IMR-90 (cell line): ENCODE measurements around the gene SHE. TPM values are rescaled to one million over a fixed set of nuclear protein-coding genes. Genes with fewer than 3 reads are reported as not detected.

Source experiments
- ATAC-seq: fragments of 200-7000 bp; cut with Tn5 transposase; 2 replicates; pipeline ENCODE4 v1.9.1; 2020; ENCODE audit warnings: low read depth, mild to moderate bottlenecking, moderate library complexity
- BruUV-seq: library from RNA; stranded (reverse); fragments of 400-500 nt; replicated peaks from 2 replicates; lab custom pipeline; 2021; lab: Mats Ljungman, UMichigan
- CTCF ChIA-PET: fragments of 300-600 bp; formaldehyde crosslinking; extraction: SDS; loops from one replicate; lab custom pipeline; 2021; ENCODE audit warnings: antibody characterized with exemption; lab: Yijun Ruan, JAX
- POLR2A ChIA-PET: fragments of 300-600 bp; sonication (Branson Sonifier 250); formaldehyde crosslinking; loops from one replicate; lab custom pipeline; 2022; ENCODE audit warnings: antibody characterized with exemption; ENCODE audit not compliant: unreplicated experiment; lab: Charles Lee
- DNase-seq: peaks from one replicate; pipeline ENCODE4 v3.0.0; 2013
- H2AFZ ChIP-seq: replicated peaks from 2 replicates; pipeline ENCODE3; 2013; ENCODE audit warnings: low read length, mild to moderate bottlenecking; ENCODE audit not compliant: poor library complexity
- H2AK5ac ChIP-seq: 2 replicates; pipeline ENCODE4 v1.6.1; 2013; ENCODE audit warnings: low read depth, low read length, inconsistent platforms
- H2AK9ac ChIP-seq: replicated peaks from 2 replicates; pipeline ENCODE3; 2013; ENCODE audit warnings: mild to moderate bottlenecking, low read depth, low read length, moderate library complexity; ENCODE audit not compliant: poor library complexity
- H2BK120ac ChIP-seq: 2 replicates; pipeline ENCODE4 v1.6.1; 2013; ENCODE audit warnings: low read depth, low read length, inconsistent platforms
- H2BK15ac ChIP-seq: 3 replicates; pipeline ENCODE4 v1.6.1; 2013; ENCODE audit warnings: low read depth, low read length, inconsistent platforms
- H2BK20ac ChIP-seq: 2 replicates; pipeline ENCODE4 v1.6.1; 2013; ENCODE audit warnings: low read depth, mild to moderate bottlenecking, inconsistent platforms, low read length, moderate library complexity
- H2BK5ac ChIP-seq: 2 replicates; pipeline ENCODE4 v1.6.1; 2013; ENCODE audit warnings: mild to moderate bottlenecking, low read depth, low read length, inconsistent platforms; ENCODE audit not compliant: poor library complexity, severe bottlenecking
- H3K14ac ChIP-seq: replicated peaks from 2 replicates; pipeline ENCODE4 v1.6.1; 2013; ENCODE audit warnings: low read depth, low read length, inconsistent platforms
- H3K18ac ChIP-seq: 2 replicates; pipeline ENCODE4 v1.6.1; 2013; ENCODE audit warnings: low read depth, low read length, control low read depth
- H3K23ac ChIP-seq: 2 replicates; pipeline ENCODE4 v1.6.1; 2013; ENCODE audit warnings: low read depth, low read length, inconsistent platforms
- H3K27ac ChIP-seq: 2 replicates; pipeline ENCODE4 v1.5.1; 2013; ENCODE audit warnings: mild to moderate bottlenecking, control low read depth, low read length; ENCODE audit not compliant: insufficient read depth
- H3K27me3 ChIP-seq: 2 replicates; pipeline ENCODE4 v1.6.1; 2013; ENCODE audit warnings: low read length; ENCODE audit not compliant: control insufficient read depth, insufficient read depth
- H3K36me3 ChIP-seq: 2 replicates; pipeline ENCODE4 v1.6.1; 2013; ENCODE audit warnings: low read length, mixed read lengths; ENCODE audit not compliant: control insufficient read depth, insufficient read depth
- H3K4ac ChIP-seq: 2 replicates; pipeline ENCODE4 v1.6.1; 2013; ENCODE audit warnings: low read depth, low read length, inconsistent platforms
- H3K4me1 ChIP-seq: 2 replicates; pipeline ENCODE4 v1.6.1; 2013; ENCODE audit warnings: low read length, mixed read lengths; ENCODE audit not compliant: control insufficient read depth, insufficient read depth
- H3K4me2 ChIP-seq: 2 replicates; pipeline ENCODE4 v1.6.1; 2013; ENCODE audit warnings: low read depth, mild to moderate bottlenecking, control low read depth, low read length, moderate library complexity
- H3K4me3 ChIP-seq: 2 replicates; pipeline ENCODE4 v1.5.1; 2013; ENCODE audit warnings: low read depth, mild to moderate bottlenecking, control low read depth, low read length, moderate library complexity; ENCODE audit not compliant: insufficient read depth
- H3K56ac ChIP-seq: 2 replicates; pipeline ENCODE4 v1.6.1; 2013; ENCODE audit warnings: low read length, inconsistent platforms; ENCODE audit not compliant: insufficient read depth; ENCODE audit errors: extremely low read depth
- H3K79me1 ChIP-seq, 2 experiments: 2 replicates each; pipeline ENCODE4 v1.6.1; 2013; ENCODE audit warnings: low read length in 2 of 2, inconsistent platforms in 1 of 2, low read depth in 1 of 2
- H3K9ac ChIP-seq: 2 replicates; pipeline ENCODE4 v1.6.1; 2013; ENCODE audit warnings: low read depth, low read length, control low read depth
- H3K9me1 ChIP-seq: 2 replicates; pipeline ENCODE4 v1.6.1; 2013; ENCODE audit warnings: low read length, inconsistent platforms; ENCODE audit not compliant: insufficient read depth
- H3K9me3 ChIP-seq: 2 replicates; pipeline ENCODE4 v1.6.1; 2013; ENCODE audit warnings: low read length; ENCODE audit not compliant: control insufficient read depth, insufficient read depth
- H4K20me1 ChIP-seq: 2 replicates; pipeline ENCODE4 v1.6.1; 2013; ENCODE audit warnings: low read length, inconsistent platforms; ENCODE audit not compliant: insufficient read depth
- H4K5ac ChIP-seq: 2 replicates; pipeline ENCODE4 v1.6.1; 2013; ENCODE audit warnings: mild to moderate bottlenecking, low read depth, low read length, control low read depth
- H4K8ac ChIP-seq, 2 experiments: 2 replicates each; pipeline ENCODE4 v1.6.1; 2013; ENCODE audit warnings: low read depth in 2 of 2, low read length in 2 of 2, control low read depth in 1 of 2, inconsistent platforms in 1 of 2
- H4K91ac ChIP-seq: 2 replicates; pipeline ENCODE4 v1.6.1; 2013; ENCODE audit warnings: low read depth, low read length, inconsistent platforms; ENCODE audit not compliant: insufficient read depth
- BHLHE40 ChIP-seq: fragments of 150-350 bp; IDR thresholded peaks from 2 replicates; pipeline ENCODE4 v1.6.1; 2016; ENCODE audit warnings: mild to moderate bottlenecking, low read depth, low read length
- CEBPB ChIP-seq: IDR thresholded peaks from 2 replicates; pipeline ENCODE4 v1.6.1; 2012; ENCODE audit warnings: low read depth, low read length, improper control_type of control experiment
- ELK1 ChIP-seq: fragments of 150-350 bp; IDR thresholded peaks from 2 replicates; pipeline ENCODE4 v1.6.1; 2016; ENCODE audit warnings: low read depth, mild to moderate bottlenecking, low read length, moderate library complexity, borderline replicate concordance
- FOS ChIP-seq: fragments of 150-350 bp; IDR thresholded peaks from 2 replicates; pipeline ENCODE4 v1.6.1; 2016; ENCODE audit warnings: low read depth, low read length
- MAFK ChIP-seq: IDR thresholded peaks from 2 replicates; pipeline ENCODE4 v1.6.1; 2012; ENCODE audit warnings: low read depth, low read length, improper control_type of control experiment
- MAZ ChIP-seq: IDR thresholded peaks from 2 replicates; pipeline ENCODE4 v1.6.1; 2012; ENCODE audit warnings: low read depth, mild to moderate bottlenecking, low read length, improper control_type of control experiment, moderate library complexity, borderline replicate concordance
- MXI1 ChIP-seq: IDR thresholded peaks from 2 replicates; pipeline ENCODE4 v1.6.1; 2012; ENCODE audit warnings: low read depth, mild to moderate bottlenecking, low read length, moderate library complexity, borderline replicate concordance
- RAD21 ChIP-seq: IDR thresholded peaks from 2 replicates; pipeline ENCODE4 v1.6.1; 2012; ENCODE audit warnings: low read length, improper control_type of control experiment
- RFX5 ChIP-seq: IDR thresholded peaks from 2 replicates; pipeline ENCODE4 v1.8.0; 2012; ENCODE audit warnings: low read depth, mild to moderate bottlenecking, low read length, moderate library complexity
- SMC3 ChIP-seq: fragments of 150-350 bp; IDR thresholded peaks from 2 replicates; pipeline ENCODE4 v1.6.1; 2016; ENCODE audit warnings: low read depth, mild to moderate bottlenecking, antibody characterized with exemption, low read length, moderate library complexity
- WGBS, 2 experiments: methylation state at CpG; one replicate each; pipeline versions ENCODE4 v1.1.5 to v1.1.7; 2013; ENCODE audit warnings: missing lambda C conversion rate in 2 of 2; ENCODE audit not compliant: insufficient read length in 1 of 2; ENCODE audit errors: extremely low coverage in 2 of 2; 5-methylcytosine and 5-hydroxymethylcytosine counted together
- dilution Hi-C: fragments of 300-500 bp; cut with HindIII; formaldehyde crosslinking; loops from one replicate; pipeline ENCODE4 v1.14.3; 2018; ENCODE audit warnings: low sequenced_read_pairs; ENCODE audit not compliant: unreplicated experiment
- in situ Hi-C: fragments of 300-500 bp; cut with MboI; formaldehyde crosslinking; loops from 3 replicates; pipeline ENCODE4 v1.14.3; 2019; ENCODE audit warnings: low sequenced_read_pairs, inconsistent platforms, mixed read lengths
- intact Hi-C: fragments of 100-400 bp; cut with micrococcal nuclease; formaldehyde crosslinking; loops from 2 replicates; pipeline ENCODE4 v1.10.0; 2022
- polyA plus RNA-seq, 3 experiments: library from polyadenylated mRNA; depleted of rRNA; stranded (reverse); fragments of >200 nt; gene quantifications; 2 replicates each; pipeline ENCODE4 v1.2.3, GENCODE V29; 2012; ENCODE audit warnings: low replicate concordance in 1 of 3
- total RNA-seq: library from RNA; depleted of rRNA; stranded (reverse); fragments of >200 nt; gene quantifications from 2 replicates; pipeline ENCODE4 v1.2.3, GENCODE V29; 2012

SHE gene
- total and polyA plus RNA-seq, 2 of the 4 experiments (the other 2 are of a cell fraction), result not detected

DNA sequence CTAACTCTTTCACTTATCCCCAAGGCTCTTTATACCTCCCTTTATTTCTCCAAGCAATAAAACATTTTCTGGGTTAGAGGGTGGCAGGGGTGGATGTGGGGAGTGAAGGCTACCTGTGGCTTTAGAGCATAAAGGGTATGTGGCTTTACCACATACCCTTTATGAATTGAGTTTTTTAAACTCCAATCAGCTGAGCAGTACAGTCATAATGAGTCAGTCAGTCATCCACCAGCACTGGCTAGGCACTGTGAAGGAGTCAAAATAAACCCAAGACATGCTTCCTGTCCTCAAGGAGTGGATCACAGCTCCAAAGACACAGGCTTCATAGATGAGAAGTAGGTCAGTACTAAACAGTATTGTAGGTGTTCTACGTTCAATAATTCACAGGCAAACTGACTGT is 2.8 kb downstream of the SHE start:
- ATAC-seq (no peak), DNase-seq (no peak)
- Histone ChIP-seq H3K4me2 (no peak overlapping the region), H3K9ac (no peak overlapping the region), H3K4me3 (no peak overlapping the region), H2BK20ac (no peak overlapping the region), H2AFZ (no peak overlapping the region), H4K5ac (no peak overlapping the region), H2BK15ac (no peak overlapping the region), H4K8ac (no peak overlapping the region), H3K56ac (no peak overlapping the region), H3K4ac (no peak overlapping the region), H3K27me3 (peaks cover 72% of the 10 kb centered on the region), H3K27ac (no peak overlapping the region), H2BK120ac (no peak overlapping the region), H3K14ac (no peak overlapping the region), H3K23ac (no peak overlapping the region), H3K4me1 (peaks cover 2% of the 10 kb centered on the region; the same call in 1 of the 2 replicates), H3K18ac (no peak overlapping the region), H2AK9ac (no peak overlapping the region), H4K20me1 (no peaks in the 10 kb centered on the region), H3K36me3 (no peaks in the 10 kb centered on the region), H2BK5ac (no peak overlapping the region), H4K91ac (no peak overlapping the region), H3K9me3 (peaks cover 25% of the 10 kb centered on the region), H2AK5ac (no peak overlapping the region), H3K79me1 (no peaks in the 10 kb centered on the region), H3K9me1 (no peaks in the 10 kb centered on the region)
- BruUV-seq, result no TSS peak
- no peak for TF ChIP-seq MXI1
- no peak for TF ChIP-seq CEBPB
- TF ChIP-seq RFX5, result no peak
- TF ChIP-seq SMC3, result no peak
- no peak for TF ChIP-seq RAD21
- no peak for TF ChIP-seq ELK1
- no peak for TF ChIP-seq FOS
- TF ChIP-seq MAZ, result no peak
- no peak for TF ChIP-seq BHLHE40
- no peak for TF ChIP-seq MAFK
- dilution Hi-C loops, result no loop called here
- ChIA-PET POLR2A (no interaction called here), CTCF (interaction anchor here (1.0 kb wide), 1 partner anchor 12 kb away, joined by 3 read pairs; no protein-coding TSS in a partner anchor)
- intact Hi-C loops, result no loop called here
- in situ Hi-C loops, result no loop called here
- WGBS, 2 experiments, result no CpG with 5 or more reads among the region's 1 CpG
